ENCODE measurements around the gene LSR.

LSR gene

GRCh38 chr19:35240327-35240726 lies 8.5 kb upstream of the LSR start:
- in situ Hi-C loops (cut with MboI; ENCODE audit: low sequenced_read_pairs) = no loop called here

GRCh38 chr19:35241417-35241816 lies 7.4 kb upstream of the LSR start:
- in situ Hi-C loops (cut with MboI; ENCODE audit: low sequenced_read_pairs) = no loop called here

- in situ Hi-C loops (cut with MboI; ENCODE audit: low sequenced_read_pairs) = no loop called here
Observed at GRCh38 chr19:35246466-35247092, 2.2 kb upstream of the LSR start.

GRCh38 chr19:35247526-35248309 lies 1.1 kb upstream of the LSR start:
- in situ Hi-C loops (cut with MboI; ENCODE audit: low sequenced_read_pairs) = no loop called here

- in situ Hi-C loops (cut with MboI; ENCODE audit: low sequenced_read_pairs) = no loop called here
Observed at GRCh38 chr19:35249146-35249847, 495 bp downstream of the LSR start.

GRCh38 chr19:35249848-35250711 lies 1.3 kb downstream of the LSR start:
- in situ Hi-C loops (cut with MboI; ENCODE audit: low sequenced_read_pairs) = no loop called here

GRCh38 chr19:35251456-35251855 lies 2.7 kb downstream of the LSR start:
- in situ Hi-C loops (cut with MboI; ENCODE audit: low sequenced_read_pairs) = no loop called here

- in situ Hi-C loops (cut with MboI; ENCODE audit: low sequenced_read_pairs) = no loop called here
Observed at GRCh38 chr19:35253316-35254286, 4.8 kb downstream of the LSR start.

- in situ Hi-C loops (cut with MboI; ENCODE audit: low sequenced_read_pairs) = no loop called here
Observed at GRCh38 chr19:35254341-35255297, 5.8 kb downstream of the LSR start.

GRCh38 chr19:35256566-35256965 lies 7.8 kb downstream of the LSR start:
- in situ Hi-C loops (cut with MboI; ENCODE audit: low sequenced_read_pairs) = no loop called here

GRCh38 chr19:35257113-35257461 lies 8.3 kb downstream of the LSR start:
- in situ Hi-C loops (cut with MboI; ENCODE audit: low sequenced_read_pairs) = no loop called here

- in situ Hi-C loops (cut with MboI; ENCODE audit: low sequenced_read_pairs) = no loop called here
Observed at GRCh38 chr19:35260694-35261304, 12.0 kb downstream of the LSR start.

GRCh38 chr19:35261356-35262100 lies 12.7 kb downstream of the LSR start:
- in situ Hi-C loops (cut with MboI; ENCODE audit: low sequenced_read_pairs) = no loop called here

GRCh38 chr19:35262101-35262761 lies 13.4 kb downstream of the LSR start:
- in situ Hi-C loops (cut with MboI; ENCODE audit: low sequenced_read_pairs) = no loop called here

GRCh38 chr19:35264268-35265125 lies 15.7 kb downstream of the LSR start:
- in situ Hi-C loops (cut with MboI; ENCODE audit: low sequenced_read_pairs) = no loop called here
